GM18951 (cell line): Measurements from ENCODE around the gene WFDC5.
"Not testable (repeated sequence)": the region's sequence is repeated elsewhere in the genome, so short reads cannot be mapped to it uniquely, and the experiment has no call there.

Experiments used
- POLR2A ChIP-seq: IDR thresholded peaks from 4 replicates; pipeline ENCODE4 v1.6.1; 2011; ENCODE audit warnings: mild to moderate bottlenecking; ENCODE audit not compliant: insufficient read length, insufficient read depth; ENCODE audit errors: extremely low read depth
- in situ Hi-C: fragments of 300-500 bp; cut with MboI; formaldehyde crosslinking; loops from one replicate; pipeline ENCODE4 v1.12.0; 2022; ENCODE audit warnings: low sequenced_read_pairs, mixed read lengths, inconsistent platforms; ENCODE audit not compliant: unreplicated experiment

The WFDC5 gene

DNA sequence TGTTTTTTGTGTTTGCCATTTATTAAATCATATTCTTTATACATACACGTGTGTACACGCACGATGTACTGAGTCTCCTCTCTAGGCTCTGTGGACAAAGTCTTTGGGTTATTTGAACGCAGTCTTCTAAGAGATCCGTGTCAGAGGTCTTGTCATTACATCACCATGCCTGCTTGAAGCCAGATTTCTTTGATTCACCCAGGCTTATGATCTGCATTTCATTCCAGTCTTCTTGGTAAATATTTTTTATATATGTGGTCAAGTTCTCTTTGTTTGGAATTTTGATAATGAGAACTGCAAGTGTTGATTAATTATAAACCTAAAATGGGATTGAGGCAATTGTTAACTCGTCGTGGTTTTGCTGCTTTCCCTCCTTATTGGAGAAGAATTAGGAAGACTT is 48.6 kb downstream of the WFDC5 start:
- no peak for TF ChIP-seq POLR2A
- in situ Hi-C loops = no loop called here

DNA sequence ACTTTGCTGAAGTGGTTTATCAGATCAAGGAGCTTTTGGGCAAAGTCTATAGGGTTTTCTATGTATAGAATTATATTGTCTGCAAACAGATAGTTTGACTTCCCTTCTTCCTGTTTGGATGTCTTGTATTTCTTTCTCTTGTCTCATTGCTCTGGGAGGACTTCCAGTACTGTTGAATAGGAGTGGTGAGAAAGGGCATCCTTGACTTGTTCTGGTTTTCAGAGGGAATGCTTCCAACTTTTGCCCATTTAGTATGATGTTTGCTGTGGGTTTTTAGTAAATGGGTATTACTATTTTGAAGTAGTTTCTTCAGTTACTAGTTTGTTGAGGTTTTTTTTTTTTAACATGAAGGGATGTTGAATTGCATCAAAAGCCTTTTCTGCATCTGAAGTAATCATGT is 50.2 kb downstream of the WFDC5 start:
- in situ Hi-C loops = no loop called here
- TF ChIP-seq POLR2A = no peak

DNA sequence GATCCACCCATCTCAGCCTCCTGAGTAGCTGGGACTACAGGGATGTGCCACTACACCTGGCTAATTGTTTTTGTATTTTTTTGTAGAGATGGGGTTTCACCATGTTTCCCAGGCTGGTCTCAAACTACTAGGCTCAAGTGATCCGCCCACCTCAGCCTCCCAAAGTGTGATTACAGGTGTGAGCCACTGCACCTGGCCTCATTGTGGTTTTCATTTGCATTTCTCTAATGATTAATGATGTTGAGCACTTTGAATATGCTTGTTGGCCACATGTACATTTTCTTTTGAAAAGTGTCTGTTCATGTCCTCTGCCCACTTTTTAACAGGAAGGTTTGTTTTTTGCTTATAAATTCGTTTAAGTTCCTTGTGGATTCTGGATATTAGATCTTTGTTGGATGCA is 51.9 kb downstream of the WFDC5 start:
- in situ Hi-C loops = not testable (repeated sequence)

DNA sequence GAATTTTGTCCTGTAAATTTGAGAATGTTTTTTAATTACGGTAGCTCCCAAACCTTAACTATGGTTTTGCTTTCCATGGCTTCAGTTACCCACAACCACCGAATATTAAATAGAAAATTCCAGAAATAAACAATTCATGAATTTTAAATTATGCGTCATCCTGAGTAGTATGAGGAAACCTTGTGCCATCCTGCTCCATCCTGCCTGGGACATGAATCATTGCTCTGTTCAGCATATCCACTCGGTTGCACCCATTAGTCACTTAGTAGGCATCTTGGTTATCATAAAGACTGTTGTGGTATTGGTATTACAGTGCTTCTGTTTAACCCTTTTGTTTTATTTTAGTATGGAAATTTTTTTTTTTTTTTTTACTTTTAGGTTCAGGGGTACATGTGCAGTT is 53.7 kb downstream of the WFDC5 start:
- TF ChIP-seq POLR2A = no peak
- in situ Hi-C loops = no loop called here

DNA sequence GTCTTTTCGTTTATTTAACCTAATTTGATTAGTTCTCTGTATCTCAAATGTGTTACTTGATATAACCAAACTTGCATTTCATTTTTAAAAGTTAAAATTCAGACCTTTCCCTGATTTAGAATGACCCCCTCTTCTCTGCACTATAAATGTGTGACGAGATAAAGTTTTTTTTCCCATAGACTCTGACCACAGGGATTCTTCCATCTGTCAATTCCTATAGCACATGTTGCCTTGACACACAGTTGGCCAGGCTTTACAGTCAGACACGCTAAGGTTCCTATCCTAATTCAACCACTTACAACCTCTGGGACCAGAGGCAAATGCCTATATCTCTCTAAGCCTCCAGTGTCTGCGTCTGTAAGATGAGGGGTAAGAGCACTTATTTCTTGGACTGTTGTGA is 54.7 kb downstream of the WFDC5 start:
- no peak for TF ChIP-seq POLR2A
- in situ Hi-C loops = no loop called here
